IPS-18c (cell line): ENCODE results near the gene FBLN5.

Experiments used
- H3K4me3 ChIP-seq: 2 replicates; pipeline ENCODE4 v1.7.0; 2013; ENCODE audit warnings: low read depth, mild to moderate bottlenecking, low read length, moderate library complexity; ENCODE audit not compliant: insufficient read depth
- H3K9me3 ChIP-seq: one replicate; pipeline ENCODE4 v1.6.1; 2013; ENCODE audit warnings: mild to moderate bottlenecking, low read length, moderate library complexity; ENCODE audit not compliant: control insufficient read depth, insufficient read depth

Gene FBLN5

DNA sequence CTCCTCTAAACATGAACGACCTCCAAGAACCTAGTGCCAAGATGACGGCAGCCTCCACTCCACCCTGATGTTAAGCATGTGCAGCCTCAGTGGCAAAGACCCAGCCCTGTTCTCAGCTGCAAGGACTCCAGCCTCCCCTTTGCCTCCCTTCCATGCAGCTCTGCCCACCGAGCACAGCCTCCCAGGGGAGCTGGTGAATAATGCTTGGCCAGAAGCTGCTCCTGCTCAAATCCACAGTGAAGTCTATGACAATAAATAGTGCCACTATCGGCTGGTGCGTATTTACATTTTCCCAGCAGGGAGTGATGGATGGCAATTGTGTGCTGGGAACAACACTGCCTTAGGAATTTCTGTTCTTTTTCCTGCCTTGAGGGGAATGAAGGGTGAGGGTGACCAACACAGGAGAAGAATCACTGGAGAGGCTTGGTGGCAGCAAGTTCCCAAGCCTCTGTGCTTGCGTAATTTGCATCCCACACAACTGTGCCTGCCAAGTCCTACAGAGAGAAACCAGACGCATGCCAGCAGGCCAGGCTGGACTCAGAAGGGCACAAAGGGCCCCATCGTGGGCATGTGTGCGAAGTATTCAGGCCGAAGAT lies 50.3 kb downstream of the FBLN5 start:
- Histone ChIP-seq H3K4me3 (no peak overlapping the region), H3K9me3 (no peaks in the 10 kb centered on the region)

GRCh38 chr14:91896419-91896818 lies 51.1 kb downstream of the FBLN5 start:
- Histone ChIP-seq H3K9me3 (no peaks in the 10 kb centered on the region), H3K4me3 (no peak overlapping the region)

DNA sequence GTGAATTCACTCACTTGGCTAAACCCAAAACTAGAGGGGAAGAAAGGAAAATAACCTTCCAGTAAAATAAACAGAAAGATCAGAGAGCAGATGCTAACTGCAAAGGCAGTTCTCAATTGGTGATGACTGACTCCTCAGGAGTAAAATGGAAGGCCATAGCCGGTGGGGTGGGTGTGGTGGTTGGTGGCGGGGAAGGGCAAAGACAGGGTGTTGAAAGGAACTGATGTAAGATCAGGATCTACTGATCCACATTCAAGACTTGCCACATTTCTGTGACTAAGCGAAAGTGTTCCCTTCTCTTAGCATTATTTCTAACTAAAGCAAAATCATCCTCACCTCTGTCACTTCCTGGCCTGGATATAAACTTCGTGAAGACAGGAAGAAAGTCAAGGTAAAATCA lies 53.8 kb downstream of the FBLN5 start:
- no peaks in the 10 kb centered on the region for H3K9me3 ChIP-seq
- no peak overlapping the region for H3K4me3 ChIP-seq

GRCh38 chr14:91893007-91893406 lies 54.5 kb downstream of the FBLN5 start:
- Histone ChIP-seq H3K9me3 (no peaks in the 10 kb centered on the region), H3K4me3 (no peak overlapping the region)

- Histone ChIP-seq H3K4me3 (no peak overlapping the region), H3K9me3 (no peaks in the 10 kb centered on the region)
Observed at GRCh38 chr14:91891721-91892220, 55.7 kb downstream of the FBLN5 start.

DNA sequence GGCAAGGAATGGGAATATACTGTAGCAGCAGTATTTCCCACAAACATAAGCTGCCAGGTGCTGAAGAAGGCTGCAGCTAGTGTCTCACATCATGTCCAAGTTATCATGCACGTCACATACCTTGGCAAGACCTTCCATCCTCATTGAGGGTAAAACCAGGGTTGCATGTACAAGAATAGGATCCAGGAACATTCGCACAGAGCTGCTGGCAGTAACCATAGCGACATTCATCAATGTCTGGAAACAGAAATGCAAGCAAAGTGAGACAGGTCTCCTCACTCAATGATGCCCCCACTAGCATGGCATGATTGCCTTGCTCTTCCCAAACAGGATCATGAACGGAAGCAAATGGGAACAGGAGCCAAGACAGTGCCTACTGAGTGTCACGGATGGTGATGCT lies 56.4 kb downstream of the FBLN5 start:
- no peaks in the 10 kb centered on the region for H3K9me3 ChIP-seq
- no peak overlapping the region for H3K4me3 ChIP-seq

GRCh38 chr14:91890291-91890749 lies 57.2 kb downstream of the FBLN5 start:
- no peaks in the 10 kb centered on the region for H3K9me3 ChIP-seq
- H3K4me3 ChIP-seq, result no peak overlapping the region

GRCh38 chr14:91889477-91890211 lies 57.9 kb downstream of the FBLN5 start:
- H3K9me3 ChIP-seq, result no peaks in the 10 kb centered on the region
- no peak overlapping the region for H3K4me3 ChIP-seq

GRCh38 chr14:91888641-91889476 lies 58.6 kb downstream of the FBLN5 start:
- H3K4me3 ChIP-seq, result no peak overlapping the region
- no peaks in the 10 kb centered on the region for H3K9me3 ChIP-seq

- Histone ChIP-seq H3K4me3 (no peak overlapping the region), H3K9me3 (no peaks in the 10 kb centered on the region)
Observed at GRCh38 chr14:91886961-91887360, 60.5 kb downstream of the FBLN5 start.

DNA sequence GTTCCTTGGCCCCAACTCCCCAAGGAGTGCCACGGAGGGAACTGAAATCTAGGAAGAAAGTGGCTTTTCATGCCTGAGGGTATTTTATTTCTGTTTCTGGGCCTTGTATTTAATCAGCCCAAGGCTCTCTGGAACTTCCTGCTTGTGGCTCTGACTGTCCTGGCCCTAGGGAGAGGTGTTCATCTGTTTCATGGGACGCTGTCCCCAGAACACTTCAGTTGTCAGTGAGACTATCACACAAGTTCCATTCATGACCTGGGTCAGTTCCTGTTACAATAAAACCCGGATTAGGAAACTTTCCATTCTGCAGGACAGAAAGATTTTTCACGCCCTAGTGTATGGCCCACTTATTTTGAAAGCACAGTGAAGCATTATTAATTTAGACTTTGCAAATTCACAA lies 61.7 kb downstream of the FBLN5 start:
- no peak overlapping the region for H3K4me3 ChIP-seq

GRCh38 chr14:91885113-91885712 lies 62.3 kb downstream of the FBLN5 start:
- no peaks in the 10 kb centered on the region for H3K9me3 ChIP-seq
- H3K4me3 ChIP-seq, result no peak overlapping the region

More for the DNA sequence above, 61.7 kb downstream of the FBLN5 start:
- H3K9me3 ChIP-seq, result no peaks in the 10 kb centered on the region

- Histone ChIP-seq H3K4me3 (no peak overlapping the region), H3K9me3 (no peaks in the 10 kb centered on the region)
Observed at GRCh38 chr14:91884664-91885063, 62.8 kb downstream of the FBLN5 start.

- Histone ChIP-seq H3K4me3 (no peak overlapping the region), H3K9me3 (no peaks in the 10 kb centered on the region)
Observed at GRCh38 chr14:91883753-91884152, 63.7 kb downstream of the FBLN5 start.

DNA sequence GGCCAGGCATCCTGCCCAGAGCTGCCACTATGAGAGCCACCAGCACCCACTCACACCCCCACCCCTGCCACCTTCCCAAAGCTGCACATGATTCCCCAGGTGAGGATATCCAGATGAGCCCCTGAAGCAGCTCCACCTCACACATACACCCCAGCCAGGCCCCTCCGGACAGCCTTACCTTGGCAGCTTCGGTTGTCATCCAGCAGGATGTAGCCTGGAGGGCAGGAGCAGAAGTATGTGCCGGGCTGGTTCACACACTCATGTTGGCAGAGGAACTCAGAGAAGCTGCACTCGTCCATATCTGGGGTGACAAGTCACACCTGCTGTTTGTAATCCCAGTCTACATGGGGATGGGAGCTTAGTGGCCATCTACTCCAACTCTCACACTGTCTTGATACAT lies 64.7 kb downstream of the FBLN5 start:
- H3K4me3 ChIP-seq, result no peak overlapping the region
- no peaks in the 10 kb centered on the region for H3K9me3 ChIP-seq

DNA sequence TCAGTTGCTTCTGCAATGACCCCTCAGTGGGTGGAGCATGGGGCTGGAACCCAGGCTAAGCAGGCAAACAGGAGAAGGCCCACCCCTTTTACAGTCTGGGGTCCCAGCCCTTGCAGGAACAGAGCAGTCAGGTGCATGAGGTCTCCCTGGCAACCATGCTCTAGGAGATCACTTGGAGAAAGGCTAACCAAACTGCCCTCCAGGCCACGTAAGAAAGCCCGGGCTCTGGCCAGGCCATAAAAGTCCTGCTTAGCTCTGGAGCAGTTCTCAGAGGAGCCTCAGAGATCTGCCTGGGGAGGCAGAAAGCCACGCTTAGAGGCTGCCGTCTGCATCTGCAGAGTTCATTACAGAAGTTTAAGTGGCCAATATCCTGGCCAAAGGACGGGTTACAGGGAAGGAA lies 65.1 kb downstream of the FBLN5 start:
- H3K9me3 ChIP-seq, result no peaks in the 10 kb centered on the region
- no peak overlapping the region for H3K4me3 ChIP-seq

DNA sequence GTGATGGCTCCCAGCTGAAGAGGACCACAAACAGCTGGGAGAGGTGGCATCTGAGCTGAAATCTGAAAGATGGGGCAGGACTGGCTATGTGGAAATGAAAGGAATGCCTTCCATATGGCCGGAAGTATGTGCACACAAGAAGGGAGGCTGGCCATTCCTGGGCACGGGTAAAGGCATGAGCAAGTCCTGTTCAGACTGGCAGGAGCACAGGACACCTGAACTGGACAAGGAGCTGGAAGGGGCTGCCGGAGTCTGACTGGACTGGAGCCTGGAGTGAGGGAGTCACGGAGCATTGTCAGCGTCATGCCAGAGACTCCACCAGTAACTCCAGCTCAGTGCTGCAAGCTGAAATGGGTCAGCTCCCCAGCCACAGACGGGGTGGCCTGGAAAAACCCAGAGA lies 68.3 kb downstream of the FBLN5 start:
- Histone ChIP-seq H3K4me3 (no peak overlapping the region), H3K9me3 (no peaks in the 10 kb centered on the region)
